ENCODE data around the gene IRAK1BP1.

DNA sequence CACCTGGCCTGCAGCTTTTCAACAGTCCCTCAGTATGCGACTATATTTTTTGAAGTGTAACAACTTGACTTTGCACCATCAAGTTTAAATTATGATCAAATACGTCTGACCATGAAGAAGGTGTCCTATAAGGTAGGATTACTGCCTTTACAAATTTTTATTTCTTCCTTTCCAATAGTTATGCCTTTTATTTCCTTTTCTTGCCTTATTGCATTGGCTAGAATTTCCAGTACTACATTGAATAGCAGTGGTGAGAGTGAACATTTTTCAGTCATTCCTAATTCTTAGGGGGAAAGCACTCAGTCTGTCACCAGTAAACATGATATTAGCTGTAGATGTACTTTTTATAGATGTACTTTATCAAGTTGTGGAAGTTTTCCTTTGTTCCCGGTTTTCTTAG is 81.4 kb downstream of the IRAK1BP1 start:
- TF ChIP-seq, protein P1, sequence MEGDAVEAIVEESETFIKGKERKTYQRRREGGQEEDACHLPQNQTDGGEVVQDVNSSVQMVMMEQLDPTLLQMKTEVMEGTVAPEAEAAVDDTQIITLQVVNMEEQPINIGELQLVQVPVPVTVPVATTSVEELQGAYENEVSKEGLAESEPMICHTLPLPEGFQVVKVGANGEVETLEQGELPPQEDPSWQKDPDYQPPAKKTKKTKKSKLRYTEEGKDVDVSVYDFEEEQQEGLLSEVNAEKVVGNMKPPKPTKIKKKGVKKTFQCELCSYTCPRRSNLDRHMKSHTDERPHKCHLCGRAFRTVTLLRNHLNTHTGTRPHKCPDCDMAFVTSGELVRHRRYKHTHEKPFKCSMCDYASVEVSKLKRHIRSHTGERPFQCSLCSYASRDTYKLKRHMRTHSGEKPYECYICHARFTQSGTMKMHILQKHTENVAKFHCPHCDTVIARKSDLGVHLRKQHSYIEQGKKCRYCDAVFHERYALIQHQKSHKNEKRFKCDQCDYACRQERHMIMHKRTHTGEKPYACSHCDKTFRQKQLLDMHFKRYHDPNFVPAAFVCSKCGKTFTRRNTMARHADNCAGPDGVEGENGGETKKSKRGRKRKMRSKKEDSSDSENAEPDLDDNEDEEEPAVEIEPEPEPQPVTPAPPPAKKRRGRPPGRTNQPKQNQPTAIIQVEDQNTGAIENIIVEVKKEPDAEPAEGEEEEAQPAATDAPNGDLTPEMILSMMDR (IDR thresholded peaks at IDR 0.05; ENCODE audit: insufficient read depth, low read length, poor library complexity, severe bottlenecking), result no peak
- TF ChIP-seq EZH2phosphoT487 (conservative IDR thresholded peaks at IDR 0.05; ENCODE audit: low read length), result no peak

Measured in SU-DHL-6 (cell line).